Right atrium auricular region (tissue), 2 donors: Measurements from ENCODE around the gene BET1L. TPM values are rescaled to one million over a fixed set of nuclear protein-coding genes. Genes with fewer than 3 reads are reported as not detected.
A peak's percentile ranks its signal among the peaks of the same experiment; 100 is the strongest.
"Not testable (repeated sequence)": the region's sequence is repeated elsewhere in the genome, so short reads cannot be mapped to it uniquely, and the experiment has no call there.

Experiments used
- DNase-seq: peaks from one replicate; pipeline ENCODE4 v3.0.0-alpha.2; 2019; ENCODE audit warnings: low spot score
- H3K27ac ChIP-seq, 2 donors: fragments of 200-600 bp; sonication (generic); 1 replicate in 1 of 2; 2 replicates in 1 of 2; pipeline ENCODE4 v1.5.1; 2016 to 2019
- H3K27me3 ChIP-seq, 2 donors: fragments of 200-600 bp; sonication (generic); one replicate each; pipeline versions ENCODE4 v1.5.1 to v1.6.0; 2017 to 2019
- H3K36me3 ChIP-seq: fragments of 200-600 bp; sonication (generic); one replicate; pipeline ENCODE4 v1.5.1; 2016
- H3K4me1 ChIP-seq, 2 donors: fragments of 200-600 bp; sonication (generic); one replicate each; pipeline versions ENCODE4 v1.5.1 to v1.6.0; 2017 to 2019
- H3K4me3 ChIP-seq, 2 donors: fragments of 200-600 bp; sonication (generic); 1 replicate in 1 of 2; 2 replicates in 1 of 2; pipeline ENCODE4 v1.5.1; 2017 to 2019; ENCODE audit warnings: mild to moderate bottlenecking in 1 of 2, moderate library complexity in 1 of 2
- H3K9me3 ChIP-seq, 2 donors: fragments of 200-600 bp; sonication (generic); one replicate each; pipeline ENCODE4 v1.5.1; 2019
- CTCF ChIP-seq, 2 donors: fragments of 200-600 bp; sonication (generic); IDR thresholded peaks; one replicate each; pipeline ENCODE4 v1.5.1; 2019; ENCODE audit warnings: antibody characterized with exemption in 2 of 2
- total RNA-seq, 2 donors: library from RNA; depleted of rRNA; stranded (reverse); fragments of >200 nt; gene quantifications; one replicate each; pipeline ENCODE4 v1.1.0, GENCODE V29; 2016

Gene BET1L
- total RNA-seq, 2 donors from 2014 or later: 20.7 to 25.9 TPM

GRCh38 chr11:241634-242033 lies 34.4 kb upstream of the BET1L start:
- H3K27ac ChIP-seq: peak overlapping the region; percentile 56 to 60
- no peak for DNase-seq
- H3K27me3 ChIP-seq: no peaks in the 10 kb centered on the region
- no peak for TF ChIP-seq CTCF (IDR thresholded peaks at IDR 0.05)
- H3K4me1 ChIP-seq: peaks cover 0 to 23% of the 10 kb centered on the region in 2 donors
- H3K36me3 ChIP-seq: peaks cover 51% of the 10 kb centered on the region
- H3K4me3 ChIP-seq: no peak overlapping the region
- no peaks in the 10 kb centered on the region for H3K9me3 ChIP-seq

DNA sequence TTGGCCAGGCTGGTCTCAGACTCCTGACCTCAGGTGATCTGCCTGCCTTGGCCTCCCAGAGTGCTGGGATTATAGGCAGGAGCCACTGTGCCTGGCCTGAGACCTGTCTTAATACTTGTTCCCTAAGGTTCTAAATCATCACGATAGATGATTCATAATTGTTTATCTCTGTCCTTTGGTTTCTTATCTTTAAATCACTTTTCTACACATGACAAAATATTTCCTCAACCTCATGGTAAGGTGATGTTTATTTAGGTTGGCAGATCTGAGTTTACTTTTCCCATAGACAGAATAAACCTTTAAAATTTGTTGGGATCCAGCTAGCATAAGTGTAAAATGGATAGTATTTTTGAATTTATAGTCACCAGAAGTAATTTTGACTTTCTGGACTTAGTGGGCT lies 33.1 kb upstream of the BET1L start:
- DNase-seq: no peak
- Histone ChIP-seq H3K4me3 (no peak overlapping the region), H3K27ac (no peak overlapping the region), H3K36me3 (peaks cover 39% of the 10 kb centered on the region), H3K27me3 (no peaks in the 10 kb centered on the region), H3K9me3 (no peaks in the 10 kb centered on the region), H3K4me1 (peaks cover 0 to 27% of the 10 kb centered on the region in 2 donors)
- TF ChIP-seq CTCF (IDR thresholded peaks at IDR 0.05): no peak

GRCh38 chr11:238346-238745 lies 31.1 kb upstream of the BET1L start:
- not testable (repeated sequence) for H3K9me3 ChIP-seq, H3K27me3 ChIP-seq, H3K27ac ChIP-seq, DNase-seq, H3K4me3 ChIP-seq
- H3K36me3 ChIP-seq: peaks cover 20% of the 10 kb centered on the region
- peaks cover 0 to 35% of the 10 kb centered on the region in 2 donors for H3K4me1 ChIP-seq

DNA sequence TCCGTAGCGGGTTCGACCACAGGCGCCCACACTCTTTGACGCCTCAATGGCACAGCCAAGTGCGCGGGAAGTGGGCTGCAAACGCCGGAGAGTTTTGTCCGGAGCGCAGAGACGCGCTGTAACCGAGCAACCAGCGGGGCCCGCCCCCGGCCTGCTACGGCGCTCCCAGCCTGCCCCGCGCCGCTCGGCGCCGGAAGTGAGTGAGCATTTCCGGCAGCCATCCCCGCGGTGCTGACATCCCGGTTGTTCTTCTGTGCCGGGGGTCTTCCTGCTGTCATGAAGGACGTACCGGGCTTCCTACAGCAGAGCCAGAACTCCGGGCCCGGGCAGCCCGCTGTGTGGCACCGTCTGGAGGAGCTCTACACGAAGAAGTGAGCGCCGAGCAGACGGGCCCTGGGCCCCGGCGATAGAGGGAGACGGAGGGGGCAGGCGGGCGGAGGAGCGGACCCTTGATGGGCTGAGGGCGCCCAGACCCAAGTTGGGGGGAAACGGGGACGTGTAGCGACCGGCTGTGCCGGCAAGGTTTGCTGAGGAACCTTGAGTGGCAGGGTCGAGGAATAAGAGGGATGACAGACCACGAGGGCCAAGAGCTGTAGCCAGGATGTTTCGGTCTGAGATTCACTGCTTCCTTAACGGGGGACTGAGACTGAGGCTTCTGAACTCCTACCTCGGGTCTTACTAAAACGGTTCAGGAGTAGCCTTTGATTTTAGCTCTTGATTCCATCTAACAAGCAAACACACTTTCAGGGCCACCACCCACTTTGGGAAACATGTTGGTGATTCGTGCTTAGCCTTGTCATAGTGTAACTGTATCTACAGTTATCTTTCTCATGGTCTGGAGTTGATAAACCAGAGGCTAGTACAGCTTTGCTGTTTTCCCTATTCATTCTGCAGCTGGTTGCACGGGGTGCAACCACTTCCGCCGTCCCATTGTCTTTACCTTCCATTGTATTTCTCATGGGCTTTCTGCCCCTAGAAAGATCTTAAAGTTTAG lies 29.9 kb upstream of the BET1L start, which contains the start of gene PSMD13:
Gene PSMD13, plus strand, starts transcription at position 203 of the 994 bp plus-strand sequence. Its CDS starts 74 bp downstream, at position 277.
- Histone ChIP-seq H3K4me3 (peak within 1 kb of the TSS; percentile 89 to 98), H3K4me1 (peaks cover 0 to 35% of the 10 kb centered on the region in 2 donors), H3K27ac (peak within 1 kb of the TSS; percentile 93 to 98), H3K36me3 (peaks cover 10% of the 10 kb centered on the region), H3K27me3 (no peaks in the 10 kb centered on the region), H3K9me3 (no peaks in the 10 kb centered on the region)
- no peak for TF ChIP-seq CTCF (IDR thresholded peaks at IDR 0.05)
- DNase-seq: peak; percentile 84

- peaks cover 0 to 27% of the 10 kb centered on the region in 2 donors for H3K4me1 ChIP-seq
- no peaks in the 10 kb centered on the region for H3K27me3 ChIP-seq
- H3K9me3 ChIP-seq: no peaks in the 10 kb centered on the region
- H3K27ac ChIP-seq: peak within 1 kb of the TSS; percentile 93 to 98
- peaks cover 10% of the 10 kb centered on the region for H3K36me3 ChIP-seq
- DNase-seq: peak; percentile 78
- peak within 1 kb of the TSS; percentile 89 to 98 for H3K4me3 ChIP-seq
- TF ChIP-seq CTCF (IDR thresholded peaks at IDR 0.05): peak in 1 of 2 donors; percentile 12
Measured at GRCh38 chr11:235997-236773, 29.0 kb upstream of the BET1L start, which contains the start of gene SIRT3. SIRT3 (minus strand) TSS chr11:236342; CDS start chr11:236328, 14 bp downstream.
